Suprapubic skin (tissue), 4 donors: ENCODE data around the gene TMEM17.

Experiments used
- CTCF ChIP-seq, 2 donors: fragments of 200-600 bp in 1 of 2; fragments of 450-650 bp in 1 of 2; sonication (generic) in 1 of 2; IDR thresholded peaks; one replicate each; pipeline ENCODE4 v1.5.1; 2016 to 2019; ENCODE audit warnings: antibody characterized with exemption in 2 of 2, mild to moderate bottlenecking in 1 of 2, moderate library complexity in 1 of 2
- EP300 ChIP-seq: sonication (generic); formaldehyde crosslinking; IDR thresholded peaks from one replicate; pipeline ENCODE4 v1.6.1; 2017; ENCODE audit warnings: antibody characterized with exemption
- POLR2A ChIP-seq, 2 donors: fragments of 450-650 bp; IDR thresholded peaks; one replicate each; pipeline ENCODE4 v1.6.1; 2017; ENCODE audit warnings: antibody characterized with exemption in 2 of 2, mild to moderate bottlenecking in 2 of 2, moderate library complexity in 2 of 2
- POLR2AphosphoS5 ChIP-seq, 3 donors: sonication (generic); formaldehyde crosslinking; IDR thresholded peaks; one replicate each; pipeline ENCODE4 v1.6.1; 2017; ENCODE audit warnings: antibody characterized with exemption in 3 of 3

GRCh38 chr2:62539606-62540407 is 33.8 kb upstream of the TMEM17 start:
- no peak for TF ChIP-seq CTCF (IDR thresholded peaks at IDR 0.05)
- no peak for TF ChIP-seq EP300
- no peak for TF ChIP-seq POLR2AphosphoS5 (IDR thresholded peaks at IDR 0.05)
- no peak for TF ChIP-seq POLR2A (IDR thresholded peaks at IDR 0.05)
